H1 (cell line): ENCODE measurements around the gene CNOT3. TPM values are rescaled to one million over a fixed set of nuclear protein-coding genes. Genes with fewer than 3 reads are reported as not detected.

Experiments used
- CTCF ChIA-PET: fragments of 300-600 bp; sonication (Branson Sonifier 250); formaldehyde crosslinking; loops from one replicate; lab custom pipeline; 2021; ENCODE audit not compliant: partially characterized antibody; lab: Charles Lee
- POLR2A ChIA-PET: fragments of 300-600 bp; sonication (Branson Sonifier 250); formaldehyde crosslinking; loops from one replicate; lab custom pipeline; 2021; ENCODE audit warnings: inconsistent platforms; ENCODE audit not compliant: partially characterized antibody; lab: Charles Lee
- DNase-seq, 2 experiments: peaks; one replicate each; pipeline versions ENCODE4 v3.0.0 to v3.0.0-alpha.2; 2010 to 2022; ENCODE audit warnings: low spot score in 2 of 2, low read depth in 1 of 2, mixed read lengths in 1 of 2
- FAIRE-seq: peaks from 2 replicates; lab custom pipeline; 2011; peaks lifted over from hg19 to GRCh38; lab: Jason Lieb, UNC
- H2AFZ ChIP-seq: 2 replicates; pipeline ENCODE4 v1.8.1; 2012; ENCODE audit warnings: low read length, inconsistent platforms
- H2AK5ac ChIP-seq: 2 replicates; pipeline ENCODE4 v1.6.1; 2013; ENCODE audit warnings: low read depth, low read length
- H2BK120ac ChIP-seq: replicated peaks from 2 replicates; pipeline ENCODE3; 2013; ENCODE audit warnings: low read depth, low read length, inconsistent platforms
- H2BK12ac ChIP-seq: 2 replicates; pipeline ENCODE4 v1.6.1; 2013; ENCODE audit warnings: low read depth, low read length
- H2BK15ac ChIP-seq: 2 replicates; pipeline ENCODE4 v1.6.1; 2013; ENCODE audit warnings: low read length
- H2BK20ac ChIP-seq: 2 replicates; pipeline ENCODE4 v1.6.1; 2013; ENCODE audit warnings: low read length
- H2BK5ac ChIP-seq: 2 replicates; pipeline ENCODE4 v1.6.1; 2013; ENCODE audit warnings: low read depth, low read length
- H3K14ac ChIP-seq: 2 replicates; pipeline ENCODE4 v1.6.1; 2013; ENCODE audit warnings: inconsistent platforms; ENCODE audit not compliant: insufficient read length
- H3K18ac ChIP-seq: 2 replicates; pipeline ENCODE4 v1.6.1; 2013; ENCODE audit warnings: low read length; ENCODE audit errors: extremely low read depth
- H3K23ac ChIP-seq: 2 replicates; pipeline ENCODE4 v1.6.1; 2013; ENCODE audit warnings: inconsistent platforms; ENCODE audit not compliant: insufficient read length
- H3K23me2 ChIP-seq: 2 replicates; pipeline ENCODE4 v1.6.1; 2013; ENCODE audit warnings: low read depth, low read length
- H3K27ac ChIP-seq: 2 replicates; pipeline ENCODE4 v1.6.1; 2011; ENCODE audit warnings: low read depth, low read length, inconsistent platforms
- H3K27me3 ChIP-seq, 4 experiments: replicated peaks in 1 of 4; 1 replicate in 1 of 4; 2 replicates in 3 of 4; pipeline versions ENCODE4 v1.6.1 to v1.8.1; 2011 to 2013; ENCODE audit warnings: low read length in 3 of 4, mild to moderate bottlenecking in 3 of 4, inconsistent platforms in 2 of 4, mixed read lengths in 2 of 4, moderate library complexity in 1 of 4; ENCODE audit not compliant: control insufficient read depth in 3 of 4, insufficient read depth in 3 of 4; ENCODE audit errors: extremely low read depth in 1 of 4
- H3K36me3 ChIP-seq, 4 experiments: 2 replicates each; pipeline versions ENCODE4 v1.6.1 to v1.8.1; 2011 to 2013; ENCODE audit warnings: mild to moderate bottlenecking in 4 of 4, low read length in 3 of 4, moderate library complexity in 2 of 4, control low read depth in 1 of 4, inconsistent platforms in 1 of 4; ENCODE audit not compliant: insufficient read depth in 4 of 4, control insufficient read depth in 2 of 4
- H3K4ac ChIP-seq: replicated peaks from 2 replicates; pipeline ENCODE3; 2013; ENCODE audit warnings: low read length, low read depth, mixed read lengths, inconsistent platforms; ENCODE audit not compliant: insufficient read length
- H3K4me1 ChIP-seq, 4 experiments: replicated peaks in 1 of 4; 1 replicate in 1 of 4; 2 replicates in 3 of 4; pipeline versions ENCODE4 v1.6.1 to v1.8.1; 2011 to 2013; ENCODE audit warnings: low read length in 3 of 4, inconsistent platforms in 2 of 4, mixed read lengths in 1 of 4; ENCODE audit not compliant: insufficient read depth in 4 of 4, control insufficient read depth in 3 of 4
- H3K4me2 ChIP-seq, 2 experiments: 2 replicates each; pipeline versions ENCODE4 v1.6.1 to v1.8.1; 2011 to 2013; ENCODE audit warnings: low read depth in 2 of 2, low read length in 2 of 2, control low read depth in 1 of 2, inconsistent platforms in 1 of 2, mild to moderate bottlenecking in 1 of 2; ENCODE audit not compliant: insufficient read depth in 1 of 2
- H3K4me3 ChIP-seq, 4 experiments: fragments of 200-600, 300-600 bp in 1 of 4; sonication (generic), shearing (Covaris generic), sonication (Bioruptor Twin) in 1 of 4; 2 replicates each; pipeline versions ENCODE4 v1.5.1 to v1.8.1; 2011 to 2016; ENCODE audit warnings: low read length in 4 of 4, low read depth in 3 of 4, control low read depth in 2 of 4, inconsistent platforms in 2 of 4, mild to moderate bottlenecking in 2 of 4, mixed read lengths in 1 of 4, moderate library complexity in 1 of 4; ENCODE audit not compliant: insufficient read depth in 2 of 4; ENCODE audit errors: extremely low read depth in 1 of 4
- H3K56ac ChIP-seq: replicated peaks from 2 replicates; pipeline ENCODE3; 2013; ENCODE audit warnings: low read depth, mild to moderate bottlenecking, mixed read lengths, low read length, inconsistent platforms; ENCODE audit not compliant: insufficient read length
- H3K79me1 ChIP-seq: 2 replicates; pipeline ENCODE4 v1.6.1; 2013; ENCODE audit warnings: low read depth, low read length, control low read depth
- H3K79me2 ChIP-seq, 2 experiments: 2 replicates each; pipeline versions ENCODE4 v1.6.1 to v1.8.1; 2012 to 2013; ENCODE audit warnings: low read length in 2 of 2, mild to moderate bottlenecking in 2 of 2, inconsistent platforms in 1 of 2; ENCODE audit not compliant: insufficient read depth in 2 of 2, control insufficient read depth in 1 of 2
- H3K9ac ChIP-seq, 4 experiments: replicated peaks in 1 of 4; 1 replicate in 1 of 4; 2 replicates in 3 of 4; pipeline versions ENCODE4 v1.6.1 to v1.8.1; 2011 to 2013; ENCODE audit warnings: low read depth in 3 of 4, low read length in 3 of 4, control low read depth in 2 of 4, mild to moderate bottlenecking in 2 of 4, moderate library complexity in 2 of 4, inconsistent platforms in 1 of 4; ENCODE audit errors: extremely low read depth in 1 of 4
- H3K9me3 ChIP-seq, 2 experiments: 2 replicates each; pipeline versions ENCODE4 v1.6.1 to v1.8.1; 2012 to 2013; ENCODE audit warnings: mild to moderate bottlenecking in 2 of 2, moderate library complexity in 2 of 2, control low read depth in 1 of 2, inconsistent platforms in 1 of 2, low read depth in 1 of 2, low read length in 1 of 2, mixed read lengths in 1 of 2; ENCODE audit not compliant: insufficient read depth in 2 of 2
- H4K20me1 ChIP-seq, 2 experiments: replicated peaks in 1 of 2; 2 replicates each; pipeline versions ENCODE3 to v1.8.1; 2011 to 2013; ENCODE audit warnings: inconsistent platforms in 2 of 2, low read length in 2 of 2, mild to moderate bottlenecking in 1 of 2; ENCODE audit not compliant: insufficient read depth in 2 of 2, control insufficient read depth in 1 of 2
- H4K5ac ChIP-seq: 2 replicates; pipeline ENCODE4 v1.6.1; 2013; ENCODE audit warnings: low read length, low read depth, mixed read lengths, inconsistent platforms; ENCODE audit not compliant: insufficient read length
- H4K8ac ChIP-seq: 2 replicates; pipeline ENCODE4 v1.8.0; 2013; ENCODE audit warnings: mild to moderate bottlenecking, moderate library complexity, low read length, inconsistent platforms; ENCODE audit not compliant: insufficient read depth; ENCODE audit errors: extremely low read depth
- H4K91ac ChIP-seq: replicated peaks from 2 replicates; pipeline ENCODE3; 2013; ENCODE audit warnings: low read length, mixed read lengths, inconsistent platforms; ENCODE audit not compliant: insufficient read length
- ASH2L ChIP-seq: fragments of 200-600, 300-600 bp; sonication (generic); IDR thresholded peaks from one replicate; pipeline ENCODE4 v1.7.1; 2017; ENCODE audit warnings: low read length
- E2F6 ChIP-seq: IDR thresholded peaks from 2 replicates; pipeline ENCODE4 v1.6.1; 2012; ENCODE audit warnings: inconsistent platforms
- KDM4A ChIP-seq: IDR thresholded peaks from one replicate; pipeline ENCODE4 v1.7.1; 2012; ENCODE audit warnings: low read depth, mild to moderate bottlenecking, moderate library complexity, low read length, inconsistent platforms; ENCODE audit not compliant: severe bottlenecking
- MAX ChIP-seq: IDR thresholded peaks from 2 replicates; pipeline ENCODE4 v1.6.1; 2012; ENCODE audit warnings: inconsistent platforms
- RBBP5 ChIP-seq: IDR thresholded peaks from 2 replicates; pipeline ENCODE4 v1.7.1; 2012; ENCODE audit warnings: low read depth, mild to moderate bottlenecking, inconsistent platforms, low read length, moderate library complexity, borderline replicate concordance
- SIN3A ChIP-seq, 2 experiments: IDR thresholded peaks in 1 of 2; conservative IDR thresholded peaks in 1 of 2; 2 replicates each; pipeline ENCODE4 v1.6.1; 2011 to 2012; ENCODE audit warnings: low read length in 2 of 2, improper control_type of control experiment in 1 of 2, low read depth in 1 of 2, mild to moderate bottlenecking in 1 of 2
- WGBS, 2 experiments: shearing (Covaris generic) in 1 of 2; methylation state at CpG; one replicate each; pipeline versions ENCODE4 v1.1.6 to v1.1.7; 2013 to 2015; ENCODE audit warnings: low lambda C conversion rate in 2 of 2, mixed read lengths in 2 of 2, inconsistent platforms in 1 of 2, low coverage in 1 of 2, missing lambda C conversion rate in 1 of 2; ENCODE audit not compliant: insufficient replicate concordance in 2 of 2, insufficient coverage in 1 of 2, insufficient read length in 1 of 2; ENCODE audit errors: extremely low coverage in 1 of 2, missing lambda C conversion rate in 1 of 2; 5-methylcytosine and 5-hydroxymethylcytosine counted together
- polyA plus RNA-seq, 7 experiments: library from polyadenylated mRNA; depleted of rRNA in 3 of 7; stranded (reverse) in 5 of 7; unstranded in 2 of 7; fragments of >200 nt in 5 of 7; fragments of 200-250 nt in 2 of 7; gene quantifications; 1 replicate in 5 of 7; 2 replicates in 1 of 7; 4 replicates in 1 of 7; pipeline versions ENCODE4 v1.2.1 to v1.2.3, GENCODE V29; 2011 to 2013; ENCODE audit warnings: missing spikeins in 2 of 7, mixed read lengths in 2 of 7
- total RNA-seq: library from RNA; stranded (reverse); fragmentation: NEBNext Ultra II Directional; extraction: Animal tissue kit (Norgen Biotek cat#: 25700); gene quantifications from 2 replicates; pipeline ENCODE4 v1.2.1, GENCODE V29; 2021

CNOT3 gene
- total and polyA plus RNA-seq, 2 of the 8 experiments (the other 6 are each of a cell fraction or from before 2014, with no cell fraction given), result 21.2 to 86.4 TPM

- Histone ChIP-seq H3K36me3 (no peaks in the 10 kb centered on the region), H3K4me1 (peaks cover 0 to 24% (median 11%) of the 10 kb centered on the region in 4 experiments; a peak in 6 of 7 replicates), H3K14ac (no peak overlapping the region), H3K4me3 (peak overlapping the region; percentile 34 to 61 (median 39); a peak in 7 of 8 replicates), H3K18ac (no peak overlapping the region), H2BK15ac (no peak overlapping the region), H3K79me1 (peaks cover 10% of the 10 kb centered on the region), H3K23me2 (peaks cover 20% of the 10 kb centered on the region), H3K9me3 (no peaks in the 10 kb centered on the region), H3K79me2 (no peaks in the 10 kb centered on the region), H3K4me2 (peak overlapping the region; percentile 63 to 85), H2AK5ac (no peak overlapping the region), H3K27me3 (peaks cover 0 to 10% (median 4%) of the 10 kb centered on the region in 4 experiments; a peak in 4 of 7 replicates), H2BK12ac (no peak overlapping the region), H4K91ac (no peak overlapping the region), H2BK20ac (no peak overlapping the region), H4K20me1 (peaks cover 0 to 16% of the 10 kb centered on the region in 2 experiments), H3K9ac (no peak overlapping the region; a peak in 1 of 7 replicates), H2AFZ (no peak overlapping the region), H4K5ac (no peak overlapping the region), H2BK5ac (no peak overlapping the region), H2BK120ac (no peak overlapping the region), H3K23ac (no peak overlapping the region), H4K8ac (no peak overlapping the region), H3K4ac (no peak overlapping the region), H3K56ac (no peak overlapping the region), H3K27ac (no peak overlapping the region)
- CTCF ChIA-PET, result no interaction called here
- WGBS, 2 experiments, result 6% methylated on average over 23 of the region's 35 CpGs; no CpG with 5 or more reads in 1 of the 2 experiments
- DNase-seq, result peak in 1 of 2 experiments; percentile 87
- no peak for FAIRE-seq
- POLR2A ChIA-PET, result interaction anchor here (1.0 to 4.0 kb wide), 2 partner anchors 12 to 41 kb away, joined by 3 to 28 read pairs; partner anchors contain the start of gene TMC4
- TF ChIP-seq ASH2L (no peak), KDM4A (peak; percentile 46), E2F6 (peak; percentile 47; the same call in 1 of the 2 replicates), MAX (peak; percentile 58), RBBP5 (no peak), SIN3A (conservative IDR thresholded peaks at IDR 0.05 in 1 of 2, IDR thresholded peaks at IDR 0.05 in 1 of 2; ENCODE audit: low read depth in 1 of 2, low read length in 2 of 2) (peak; percentile 55 to 85; a peak in 2 of 4 replicates)
Observed at GRCh38 chr19:54162241-54162805, 24.8 kb downstream of the CNOT3 start.
